ENCODE data around the gene CCN5. TPM values are rescaled to one million over a fixed set of nuclear protein-coding genes. Genes with fewer than 3 reads are reported as not detected.
"Not testable (repeated sequence)": the region's sequence is repeated elsewhere in the genome, so short reads cannot be mapped to it uniquely, and the experiment has no call there.

The CCN5 gene
- polyA plus RNA-seq, 2 donors: 24.5 to 48.2 TPM

GRCh38 chr20:44762466-44763140 is 47.4 kb downstream of the CCN5 start:
- Histone ChIP-seq H3K4me3 (ENCODE audit: low read depth in 1 of 2, low read length in 2 of 2) (no peak overlapping the region), H3K27ac (ENCODE audit: low read depth in 2 of 2, low read length in 1 of 2) (no peak overlapping the region), H3K27me3 (ENCODE audit: control insufficient read depth in 1 of 2, insufficient read depth in 2 of 2, low read length in 2 of 2) (no peaks in the 10 kb centered on the region), H3K9me3 (ENCODE audit: control insufficient read depth in 2 of 2, insufficient read depth in 1 of 2, low read depth in 1 of 2, low read length in 1 of 2) (no peaks in the 10 kb centered on the region), H3K4me1 (ENCODE audit: control insufficient read depth in 2 of 2, insufficient read depth in 2 of 2, low read length in 1 of 2) (no peaks in the 10 kb centered on the region), H3K36me3 (ENCODE audit: control insufficient read depth in 2 of 2, insufficient read depth in 2 of 2, low read length in 1 of 2) (no peaks in the 10 kb centered on the region)
- 49 to 57% methylated on average over 10 of the region's 10 CpGs for WGBS, 2 donors

DNA sequence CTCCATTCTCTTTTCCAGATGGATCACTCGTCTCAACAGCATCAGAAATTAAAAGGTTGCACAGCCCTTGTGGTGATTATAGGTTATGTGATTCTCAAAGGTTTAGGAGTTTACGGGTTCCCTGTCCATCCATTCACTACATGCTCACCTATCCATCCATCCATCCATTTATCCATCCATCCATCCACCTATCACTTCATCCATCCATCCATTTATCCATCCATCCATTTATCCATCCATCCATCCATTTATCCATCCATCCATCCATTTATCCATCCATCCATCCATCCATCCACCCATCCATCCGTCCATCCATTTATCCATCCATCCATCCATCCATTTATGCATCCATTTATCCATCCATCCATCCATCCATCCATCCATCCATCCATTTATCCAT is 48.6 kb downstream of the CCN5 start:
- not testable (repeated sequence) for H3K4me1 ChIP-seq (ENCODE audit: control insufficient read depth in 2 of 2, insufficient read depth in 2 of 2, low read length in 1 of 2); H3K9me3 ChIP-seq (ENCODE audit: control insufficient read depth in 2 of 2, insufficient read depth in 1 of 2, low read depth in 1 of 2, low read length in 1 of 2); H3K27me3 ChIP-seq (ENCODE audit: control insufficient read depth in 1 of 2, insufficient read depth in 2 of 2, low read length in 2 of 2); H3K27ac ChIP-seq (ENCODE audit: low read depth in 2 of 2, low read length in 1 of 2); H3K4me3 ChIP-seq (ENCODE audit: low read depth in 1 of 2, low read length in 2 of 2); H3K36me3 ChIP-seq (ENCODE audit: control insufficient read depth in 2 of 2, insufficient read depth in 2 of 2, low read length in 1 of 2)
- WGBS, 2 donors: 84 to 90% methylated on average over 3 of the region's 3 CpGs

GRCh38 chr20:44765091-44765490 is 49.9 kb downstream of the CCN5 start:
- no peak overlapping the region for H3K27ac ChIP-seq (ENCODE audit: low read depth in 2 of 2, low read length in 1 of 2)
- no peak overlapping the region for H3K4me3 ChIP-seq (ENCODE audit: low read depth in 1 of 2, low read length in 2 of 2)
- no peaks in the 10 kb centered on the region for H3K36me3 ChIP-seq (ENCODE audit: control insufficient read depth in 2 of 2, insufficient read depth in 2 of 2, low read length in 1 of 2)
- H3K27me3 ChIP-seq (ENCODE audit: control insufficient read depth in 1 of 2, insufficient read depth in 2 of 2, low read length in 2 of 2): no peaks in the 10 kb centered on the region
- WGBS, 2 donors: 35 to 42% methylated on average over 4 of the region's 4 CpGs
- no peaks in the 10 kb centered on the region for H3K4me1 ChIP-seq (ENCODE audit: control insufficient read depth in 2 of 2, insufficient read depth in 2 of 2, low read length in 1 of 2)
- H3K9me3 ChIP-seq (ENCODE audit: control insufficient read depth in 2 of 2, insufficient read depth in 1 of 2, low read depth in 1 of 2, low read length in 1 of 2): no peaks in the 10 kb centered on the region

DNA sequence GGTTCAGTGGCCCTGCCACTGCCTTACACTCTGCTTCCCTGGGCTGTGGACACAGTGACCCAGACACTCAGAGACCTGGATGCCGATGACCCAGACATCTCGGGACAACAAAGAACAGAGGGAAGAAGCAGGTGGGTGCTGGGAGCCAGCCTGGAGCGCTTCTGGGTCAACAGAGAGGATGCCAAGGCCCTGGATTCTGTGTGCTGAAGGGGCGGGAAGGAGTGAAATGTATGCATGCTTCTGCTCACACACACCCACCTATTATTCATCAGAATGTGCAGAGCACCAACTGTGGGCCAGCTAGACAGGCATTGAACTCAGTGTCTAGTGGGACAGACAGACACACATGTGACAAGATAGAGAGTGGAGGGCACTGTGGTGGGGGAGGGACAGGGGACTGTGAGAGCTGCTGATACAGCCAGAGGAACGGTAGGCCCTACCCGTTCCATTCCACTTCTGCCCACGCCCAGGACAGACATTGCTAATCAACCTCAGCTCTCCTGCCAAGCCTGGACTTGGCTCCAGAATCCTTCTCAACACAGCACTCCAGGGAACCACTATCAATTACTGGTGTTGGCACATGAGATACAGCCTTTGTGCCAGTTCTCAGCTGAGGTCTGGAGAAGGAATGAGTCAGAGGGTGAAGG is 50.7 kb downstream of the CCN5 start:
- WGBS, 2 donors: 44 to 48% methylated on average over 7 of the region's 7 CpGs
- Histone ChIP-seq H3K9me3 (ENCODE audit: control insufficient read depth in 2 of 2, insufficient read depth in 1 of 2, low read depth in 1 of 2, low read length in 1 of 2) (no peaks in the 10 kb centered on the region), H3K4me3 (ENCODE audit: low read depth in 1 of 2, low read length in 2 of 2) (no peak overlapping the region), H3K36me3 (ENCODE audit: control insufficient read depth in 2 of 2, insufficient read depth in 2 of 2, low read length in 1 of 2) (no peaks in the 10 kb centered on the region), H3K4me1 (ENCODE audit: control insufficient read depth in 2 of 2, insufficient read depth in 2 of 2, low read length in 1 of 2) (no peaks in the 10 kb centered on the region), H3K27me3 (ENCODE audit: control insufficient read depth in 1 of 2, insufficient read depth in 2 of 2, low read length in 2 of 2) (no peaks in the 10 kb centered on the region), H3K27ac (ENCODE audit: low read depth in 2 of 2, low read length in 1 of 2) (no peak overlapping the region)

DNA sequence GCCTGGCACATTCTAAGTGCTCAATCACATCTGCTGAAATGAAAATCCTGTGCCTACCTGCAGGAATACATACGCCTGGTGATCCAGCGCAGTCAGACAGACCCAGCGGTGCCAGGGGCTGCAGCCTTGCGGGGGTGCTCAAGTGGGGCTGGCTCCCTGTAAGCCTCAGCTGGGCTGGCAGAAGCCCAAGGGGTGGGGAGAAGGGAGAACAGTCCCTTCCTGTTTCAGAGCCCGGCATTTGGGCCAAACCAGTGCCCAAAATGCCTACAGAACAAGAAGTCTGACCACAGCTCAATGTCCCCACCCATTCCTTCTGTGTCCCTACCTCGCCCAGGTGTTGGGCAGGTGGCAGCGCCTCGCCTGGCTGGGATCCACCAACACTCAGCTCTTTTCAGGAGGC is 53.1 kb downstream of the CCN5 start:
- no peaks in the 10 kb centered on the region for H3K27me3 ChIP-seq (ENCODE audit: control insufficient read depth in 1 of 2, insufficient read depth in 2 of 2, low read length in 2 of 2)

GRCh38 chr20:44768854-44769480 is 53.8 kb downstream of the CCN5 start:
- Histone ChIP-seq H3K36me3 (ENCODE audit: control insufficient read depth in 2 of 2, insufficient read depth in 2 of 2, low read length in 1 of 2) (no peaks in the 10 kb centered on the region), H3K27ac (ENCODE audit: low read depth in 2 of 2, low read length in 1 of 2) (no peak overlapping the region), H3K4me3 (ENCODE audit: low read depth in 1 of 2, low read length in 2 of 2) (no peak overlapping the region), H3K27me3 (ENCODE audit: control insufficient read depth in 1 of 2, insufficient read depth in 2 of 2, low read length in 2 of 2) (no peaks in the 10 kb centered on the region), H3K9me3 (ENCODE audit: control insufficient read depth in 2 of 2, insufficient read depth in 1 of 2, low read depth in 1 of 2, low read length in 1 of 2) (no peaks in the 10 kb centered on the region), H3K4me1 (ENCODE audit: control insufficient read depth in 2 of 2, insufficient read depth in 2 of 2, low read length in 1 of 2) (no peaks in the 10 kb centered on the region)
- 35 to 46% methylated on average over 5 of the region's 5 CpGs for WGBS, 2 donors

More for the DNA sequence above, 53.1 kb downstream of the CCN5 start:
- Histone ChIP-seq H3K27ac (ENCODE audit: low read depth in 2 of 2, low read length in 1 of 2) (no peak overlapping the region), H3K4me3 (ENCODE audit: low read depth in 1 of 2, low read length in 2 of 2) (no peak overlapping the region), H3K4me1 (ENCODE audit: control insufficient read depth in 2 of 2, insufficient read depth in 2 of 2, low read length in 1 of 2) (no peaks in the 10 kb centered on the region), H3K9me3 (ENCODE audit: control insufficient read depth in 2 of 2, insufficient read depth in 1 of 2, low read depth in 1 of 2, low read length in 1 of 2) (no peaks in the 10 kb centered on the region), H3K36me3 (ENCODE audit: control insufficient read depth in 2 of 2, insufficient read depth in 2 of 2, low read length in 1 of 2) (no peaks in the 10 kb centered on the region)
- 67 to 69% methylated on average over 8 of the region's 8 CpGs for WGBS, 2 donors

DNA sequence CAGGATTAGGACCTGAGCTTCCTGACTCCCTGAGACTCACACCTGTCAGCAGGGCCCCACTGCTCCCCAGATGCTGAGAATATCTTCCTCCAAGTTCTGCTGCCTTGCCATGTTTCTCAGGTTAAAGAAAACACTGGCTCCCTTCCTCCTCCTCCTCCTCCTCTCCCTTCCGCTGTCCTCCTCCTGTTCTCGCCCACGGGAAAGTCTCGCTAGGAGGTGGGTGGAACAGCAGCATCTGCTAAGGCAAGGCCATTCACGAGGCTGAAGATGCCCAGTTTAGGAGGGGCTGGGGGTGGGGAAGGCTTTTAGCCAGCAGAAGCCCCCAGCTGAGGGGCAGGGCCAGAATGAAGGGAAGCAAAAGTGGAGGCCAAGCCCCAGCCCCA is 54.3 kb downstream of the CCN5 start:
- 37 to 48% methylated on average over 5 of the region's 5 CpGs for WGBS, 2 donors
- no peak overlapping the region for H3K27ac ChIP-seq (ENCODE audit: low read depth in 2 of 2, low read length in 1 of 2)
- H3K4me3 ChIP-seq (ENCODE audit: low read depth in 1 of 2, low read length in 2 of 2): no peak overlapping the region
- no peaks in the 10 kb centered on the region for H3K4me1 ChIP-seq (ENCODE audit: control insufficient read depth in 2 of 2, insufficient read depth in 2 of 2, low read length in 1 of 2)
- no peaks in the 10 kb centered on the region for H3K27me3 ChIP-seq (ENCODE audit: control insufficient read depth in 1 of 2, insufficient read depth in 2 of 2, low read length in 2 of 2)
- no peaks in the 10 kb centered on the region for H3K9me3 ChIP-seq (ENCODE audit: control insufficient read depth in 2 of 2, insufficient read depth in 1 of 2, low read depth in 1 of 2, low read length in 1 of 2)
- H3K36me3 ChIP-seq (ENCODE audit: control insufficient read depth in 2 of 2, insufficient read depth in 2 of 2, low read length in 1 of 2): no peaks in the 10 kb centered on the region

GRCh38 chr20:44770484-44771171 is 55.5 kb downstream of the CCN5 start:
- Histone ChIP-seq H3K27ac (ENCODE audit: low read depth in 2 of 2, low read length in 1 of 2) (no peak overlapping the region), H3K36me3 (ENCODE audit: control insufficient read depth in 2 of 2, insufficient read depth in 2 of 2, low read length in 1 of 2) (no peaks in the 10 kb centered on the region), H3K9me3 (ENCODE audit: control insufficient read depth in 2 of 2, insufficient read depth in 1 of 2, low read depth in 1 of 2, low read length in 1 of 2) (no peaks in the 10 kb centered on the region), H3K4me1 (ENCODE audit: control insufficient read depth in 2 of 2, insufficient read depth in 2 of 2, low read length in 1 of 2) (no peaks in the 10 kb centered on the region), H3K27me3 (ENCODE audit: control insufficient read depth in 1 of 2, insufficient read depth in 2 of 2, low read length in 2 of 2) (no peaks in the 10 kb centered on the region), H3K4me3 (ENCODE audit: low read depth in 1 of 2, low read length in 2 of 2) (no peak overlapping the region)
- 44 to 54% methylated on average over 11 of the region's 11 CpGs for WGBS, 2 donors

DNA sequence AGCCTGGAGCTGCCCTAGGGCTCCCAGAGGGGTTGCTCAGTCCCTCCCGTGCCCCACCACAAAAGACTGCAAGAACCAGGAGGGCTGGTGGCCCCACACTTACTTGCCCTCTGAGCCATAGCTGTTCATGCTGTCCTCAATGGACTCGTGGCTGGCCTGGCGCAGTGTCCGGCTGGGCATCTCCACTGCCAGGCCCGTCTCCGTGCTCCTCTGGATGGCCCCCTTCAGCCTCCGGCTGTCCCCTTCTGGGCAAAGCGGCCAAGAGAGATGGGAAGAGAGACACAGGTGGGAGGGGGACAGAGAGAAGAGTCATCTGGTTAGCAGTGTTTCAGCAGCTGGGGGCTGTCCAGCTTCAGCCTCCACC is 56.0 kb downstream of the CCN5 start:
- no peaks in the 10 kb centered on the region for H3K4me1 ChIP-seq (ENCODE audit: control insufficient read depth in 2 of 2, insufficient read depth in 2 of 2, low read length in 1 of 2)
- 79 to 85% methylated on average over 8 of the region's 8 CpGs for WGBS, 2 donors
- no peaks in the 10 kb centered on the region for H3K9me3 ChIP-seq (ENCODE audit: control insufficient read depth in 2 of 2, insufficient read depth in 1 of 2, low read depth in 1 of 2, low read length in 1 of 2)
- no peak overlapping the region for H3K4me3 ChIP-seq (ENCODE audit: low read depth in 1 of 2, low read length in 2 of 2)
- no peaks in the 10 kb centered on the region for H3K27me3 ChIP-seq (ENCODE audit: control insufficient read depth in 1 of 2, insufficient read depth in 2 of 2, low read length in 2 of 2)
- H3K27ac ChIP-seq (ENCODE audit: low read depth in 2 of 2, low read length in 1 of 2): no peak overlapping the region
- no peaks in the 10 kb centered on the region for H3K36me3 ChIP-seq (ENCODE audit: control insufficient read depth in 2 of 2, insufficient read depth in 2 of 2, low read length in 1 of 2)

Data from esophagus (tissue), 2 donors.